Muscle layer of duodenum (tissue), 2 donors: ENCODE results near the gene ADAMTS7.
A peak's percentile ranks its signal among the peaks of the same experiment; 100 is the strongest.
"Not testable (repeated sequence)": the region's sequence is repeated elsewhere in the genome, so short reads cannot be mapped to it uniquely, and the experiment has no call there.

ENCODE experiments used
- H3K27ac ChIP-seq: one replicate; pipeline ENCODE4 v1.7.0; 2013; ENCODE audit warnings: mild to moderate bottlenecking, low read length
- H3K27me3 ChIP-seq: one replicate; pipeline ENCODE4 v1.7.0; 2013; ENCODE audit warnings: low read depth, mild to moderate bottlenecking, control low read depth, low read length
- H3K36me3 ChIP-seq, 2 donors: one replicate each; pipeline ENCODE4 v1.7.0; 2013; ENCODE audit warnings: low read length in 2 of 2, control low read depth in 1 of 2, mild to moderate bottlenecking in 1 of 2; ENCODE audit not compliant: insufficient read depth in 2 of 2, control insufficient read depth in 1 of 2
- H3K4me1 ChIP-seq, 2 donors: one replicate each; pipeline ENCODE4 v1.7.0; 2013; ENCODE audit warnings: low read length in 2 of 2, mild to moderate bottlenecking in 2 of 2, control low read depth in 1 of 2, moderate library complexity in 1 of 2; ENCODE audit not compliant: insufficient read depth in 2 of 2, control insufficient read depth in 1 of 2
- H3K4me3 ChIP-seq, 2 donors: one replicate each; pipeline ENCODE4 v1.7.0; 2013; ENCODE audit warnings: low read length in 2 of 2, low read depth in 1 of 2, mild to moderate bottlenecking in 1 of 2
- H3K9me3 ChIP-seq, 2 donors: one replicate each; pipeline ENCODE4 v1.7.0; 2013; ENCODE audit warnings: low read length in 2 of 2, control low read depth in 1 of 2, mild to moderate bottlenecking in 1 of 2; ENCODE audit not compliant: control insufficient read depth in 1 of 2
- donor health status: healthy.

Gene ADAMTS7

DNA sequence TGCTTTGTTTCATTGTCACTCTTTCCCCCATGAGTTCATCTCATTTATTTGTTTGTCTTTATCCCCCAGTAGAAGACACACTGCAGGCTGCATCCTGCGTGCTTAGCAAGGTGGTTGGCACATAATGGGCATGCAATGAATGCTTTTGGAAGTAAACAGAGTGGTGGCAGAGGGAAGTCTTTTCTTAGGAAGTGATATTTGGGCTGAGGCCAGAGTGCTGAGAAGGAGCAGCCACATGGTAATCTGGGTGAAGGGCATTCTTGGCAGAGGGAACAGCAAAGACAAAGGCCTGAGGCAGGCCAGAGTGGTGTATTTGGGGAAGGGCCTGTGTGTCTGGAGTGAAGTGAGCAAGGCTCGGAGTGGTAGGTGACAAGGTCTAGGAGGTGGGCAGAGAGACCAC lies 17.7 kb upstream of the ADAMTS7 start:
- Histone ChIP-seq H3K4me1 (peaks cover 0 to 3% of the 10 kb centered on the region in 2 donors), H3K27ac (no peak overlapping the region)

DNA sequence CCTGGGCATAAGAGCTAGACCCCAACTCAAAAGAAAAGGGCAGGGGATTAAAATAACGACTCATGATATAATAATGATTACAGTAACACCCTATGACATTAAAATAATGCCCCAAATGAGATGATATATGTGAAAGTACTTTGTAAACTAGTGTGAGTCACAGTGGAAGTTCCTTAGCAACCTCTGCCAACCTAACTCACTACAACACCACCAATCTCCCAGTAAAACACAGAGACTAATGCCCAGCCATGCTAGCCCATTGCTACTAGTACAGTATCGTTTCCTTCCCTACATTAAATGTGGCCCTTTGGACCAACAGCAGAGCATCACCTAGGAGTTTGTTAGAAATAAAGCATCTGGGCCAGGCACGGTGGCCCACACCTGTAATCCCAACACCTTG lies 11.2 kb upstream of the ADAMTS7 start:
- H3K4me3 ChIP-seq: no peak overlapping the region
- H3K27ac ChIP-seq: no peak overlapping the region
- H3K27me3 ChIP-seq: no peaks in the 10 kb centered on the region
- no peaks in the 10 kb centered on the region for H3K4me1 ChIP-seq
- no peaks in the 10 kb centered on the region for H3K9me3 ChIP-seq
- no peaks in the 10 kb centered on the region for H3K36me3 ChIP-seq

More for the DNA sequence above, 17.7 kb upstream of the ADAMTS7 start:
- Histone ChIP-seq H3K4me3 (no peak overlapping the region), H3K9me3 (no peaks in the 10 kb centered on the region), H3K27me3 (no peaks in the 10 kb centered on the region), H3K36me3 (no peaks in the 10 kb centered on the region)

- Histone ChIP-seq H3K4me3 (peak overlapping the region; percentile 37 to 85), H3K27me3 (no peaks in the 10 kb centered on the region), H3K36me3 (no peaks in the 10 kb centered on the region), H3K9me3 (no peaks in the 10 kb centered on the region), H3K27ac (no peak overlapping the region), H3K4me1 (peaks cover 0 to 8% of the 10 kb centered on the region in 2 donors)
These were observed 540 bp upstream of the ADAMTS7 start for GRCh38 chr15:78811825-78812183.

- Histone ChIP-seq H3K36me3 (no peaks in the 10 kb centered on the region), H3K27ac (no peak overlapping the region), H3K9me3 (no peaks in the 10 kb centered on the region), H3K27me3 (no peaks in the 10 kb centered on the region), H3K4me3 (peak overlapping the region; percentile 37 to 85), H3K4me1 (peaks cover 0 to 8% of the 10 kb centered on the region in 2 donors)
These were observed 721 bp downstream of the ADAMTS7 start for GRCh38 chr15:78810362-78811123.

DNA sequence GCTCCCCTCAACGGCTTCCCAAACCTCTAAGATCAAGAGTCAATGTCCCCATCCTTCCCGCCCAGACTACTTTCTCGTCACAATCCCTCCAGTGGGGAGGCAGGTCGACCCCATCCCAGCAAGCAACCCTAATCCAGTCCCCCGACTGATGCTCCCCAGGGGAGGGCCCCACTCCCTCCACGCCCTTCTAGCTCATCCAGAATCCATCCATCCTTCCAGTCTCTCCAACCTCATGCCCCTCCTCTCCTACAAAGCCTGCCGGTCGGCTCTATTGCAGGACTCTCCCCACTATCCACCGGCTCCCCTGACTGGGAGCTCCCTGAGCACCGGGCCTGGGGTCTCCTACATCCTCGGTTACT lies 1.3 kb downstream of the ADAMTS7 start:
- H3K9me3 ChIP-seq: no peaks in the 10 kb centered on the region
- no peak overlapping the region for H3K27ac ChIP-seq
- no peaks in the 10 kb centered on the region for H3K27me3 ChIP-seq
- peak overlapping the region in 1 of 2 donors; percentile 85 for H3K4me3 ChIP-seq
- H3K4me1 ChIP-seq: peaks cover 0 to 8% of the 10 kb centered on the region in 2 donors
- H3K36me3 ChIP-seq: no peaks in the 10 kb centered on the region

DNA sequence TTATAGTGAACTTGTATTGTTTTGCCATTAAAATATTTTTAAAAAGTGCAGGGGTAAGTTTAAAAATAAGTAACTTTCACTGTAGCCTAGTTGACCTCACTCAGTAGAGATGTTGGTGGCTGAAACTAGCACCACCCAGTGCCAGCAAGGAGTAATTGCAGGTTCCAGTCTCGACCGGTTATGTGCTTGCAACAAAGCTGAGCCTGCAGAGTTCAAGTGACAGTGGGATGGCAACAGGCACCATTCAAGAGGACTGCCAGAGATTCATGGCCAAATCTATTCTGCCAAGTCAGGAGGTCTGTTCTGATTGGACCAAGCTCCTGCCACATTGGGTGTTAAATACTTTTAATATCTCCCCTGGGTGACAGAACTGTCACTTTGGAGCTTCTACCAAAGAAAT lies 2.7 kb downstream of the ADAMTS7 start:
- Histone ChIP-seq H3K36me3 (no peaks in the 10 kb centered on the region), H3K27ac (no peak overlapping the region), H3K27me3 (no peaks in the 10 kb centered on the region), H3K9me3 (no peaks in the 10 kb centered on the region), H3K4me1 (peaks cover 0 to 8% of the 10 kb centered on the region in 2 donors), H3K4me3 (no peak overlapping the region)

DNA sequence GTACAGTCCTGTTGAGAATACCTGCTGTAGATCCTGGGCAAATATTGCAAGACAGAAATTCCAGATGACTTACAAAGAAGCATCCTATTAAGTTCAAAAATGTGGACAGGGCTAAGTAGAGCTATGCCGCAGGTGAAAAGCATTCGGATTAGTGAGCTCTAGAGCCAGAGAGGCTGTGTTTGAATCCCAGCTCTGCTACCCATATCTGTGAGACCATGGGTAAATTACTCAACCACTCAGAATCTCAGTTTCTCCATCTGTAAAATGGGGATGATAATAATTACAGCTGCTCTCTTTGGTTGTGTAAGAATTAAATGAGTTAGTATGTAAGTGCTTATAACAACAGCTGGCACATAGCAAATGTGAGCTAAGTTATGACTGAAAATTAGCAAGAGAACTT lies 3.9 kb downstream of the ADAMTS7 start:
- H3K27ac ChIP-seq: no peak overlapping the region
- no peaks in the 10 kb centered on the region for H3K27me3 ChIP-seq
- peaks cover 0 to 7% of the 10 kb centered on the region in 2 donors for H3K4me1 ChIP-seq

DNA sequence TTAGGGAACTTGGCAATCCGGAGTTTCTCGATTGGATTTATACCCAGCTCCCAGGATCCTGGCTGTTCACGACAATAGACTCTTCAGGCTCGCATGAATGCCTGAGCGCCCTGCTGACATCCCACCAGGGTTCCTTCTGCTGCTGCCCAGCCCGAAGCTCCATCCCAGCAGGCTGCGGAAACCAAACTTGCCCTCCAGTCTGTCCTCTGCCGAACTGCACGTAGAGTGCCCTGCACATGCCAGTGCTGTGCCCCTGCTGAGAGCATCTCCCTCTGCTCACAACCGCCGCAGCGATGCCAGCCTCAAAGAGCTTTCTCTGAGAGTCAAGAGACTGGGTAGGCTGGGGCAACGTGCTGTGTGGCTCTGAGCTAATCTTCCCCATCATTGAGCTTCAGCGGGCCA lies 6.9 kb downstream of the ADAMTS7 start:
- Histone ChIP-seq H3K36me3 (peaks cover 0 to 6% of the 10 kb centered on the region in 2 donors), H3K9me3 (no peaks in the 10 kb centered on the region)

More for the DNA sequence above, 3.9 kb downstream of the ADAMTS7 start:
- no peaks in the 10 kb centered on the region for H3K36me3 ChIP-seq
- no peaks in the 10 kb centered on the region for H3K9me3 ChIP-seq
- no peak overlapping the region for H3K4me3 ChIP-seq

DNA sequence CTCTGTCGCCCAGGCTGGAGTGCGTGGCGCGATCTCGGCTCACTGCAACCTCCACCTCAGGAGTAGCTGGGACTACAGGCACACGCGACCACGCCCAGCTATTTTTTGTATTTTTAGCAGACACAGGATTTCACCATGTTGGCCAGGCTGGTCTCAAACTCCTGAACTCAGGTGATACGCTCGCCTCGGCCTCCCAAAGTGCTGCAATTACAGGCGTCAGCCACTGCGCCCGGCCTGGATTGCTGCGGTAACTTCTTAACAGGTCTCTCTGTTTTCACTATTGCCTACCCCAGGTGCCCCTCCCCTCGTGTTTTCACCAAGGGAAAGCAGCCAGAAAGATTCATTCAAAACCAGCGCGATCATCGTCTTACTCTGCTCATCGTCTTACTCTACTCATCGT lies 10.5 kb downstream of the ADAMTS7 start:
- H3K4me3 ChIP-seq: no peak overlapping the region
- H3K27ac ChIP-seq: no peak overlapping the region
- no peaks in the 10 kb centered on the region for H3K27me3 ChIP-seq
- H3K4me1 ChIP-seq: no peaks in the 10 kb centered on the region
- H3K36me3 ChIP-seq: peaks cover 0 to 6% of the 10 kb centered on the region in 2 donors
- no peaks in the 10 kb centered on the region for H3K9me3 ChIP-seq

More for the DNA sequence above, 6.9 kb downstream of the ADAMTS7 start:
- H3K27ac ChIP-seq: no peak overlapping the region
- H3K27me3 ChIP-seq: no peaks in the 10 kb centered on the region
- H3K4me1 ChIP-seq: no peaks in the 10 kb centered on the region
- H3K4me3 ChIP-seq: no peak overlapping the region

DNA sequence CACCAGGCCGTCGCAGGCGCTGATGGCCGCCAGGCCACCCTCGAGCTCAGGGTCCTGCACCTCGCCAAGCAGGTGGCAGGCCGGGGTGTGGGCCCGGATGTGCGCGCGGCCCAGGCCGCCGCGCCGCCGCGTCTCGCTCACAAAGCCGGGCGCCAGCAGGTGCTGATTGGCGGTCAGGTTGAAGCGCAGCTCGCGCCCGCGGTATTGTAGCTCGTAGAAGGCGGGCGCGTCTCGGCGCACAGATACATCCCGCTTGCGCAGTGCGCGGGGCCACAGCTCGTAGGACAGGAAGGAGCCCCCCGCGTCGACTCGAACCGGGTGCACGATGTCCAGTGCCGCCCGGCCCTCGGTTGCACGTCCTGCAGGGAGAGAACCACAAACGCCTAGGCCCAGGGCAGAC lies 11.1 kb downstream of the ADAMTS7 start:
- H3K27ac ChIP-seq: no peak overlapping the region
- H3K36me3 ChIP-seq: peaks cover 0 to 9% of the 10 kb centered on the region in 2 donors
- H3K4me3 ChIP-seq: no peak overlapping the region
- no peaks in the 10 kb centered on the region for H3K9me3 ChIP-seq
- H3K4me1 ChIP-seq: no peaks in the 10 kb centered on the region
- no peaks in the 10 kb centered on the region for H3K27me3 ChIP-seq

GRCh38 chr15:78799102-78799501 lies 12.2 kb downstream of the ADAMTS7 start:
- peaks cover 0 to 12% of the 10 kb centered on the region in 2 donors for H3K36me3 ChIP-seq
- not testable (repeated sequence) for H3K4me3 ChIP-seq, H3K9me3 ChIP-seq, H3K27ac ChIP-seq, H3K4me1 ChIP-seq, H3K27me3 ChIP-seq

- H3K4me3 ChIP-seq, H3K27ac ChIP-seq, H3K9me3 ChIP-seq, H3K27me3 ChIP-seq, H3K4me1 ChIP-seq: not testable (repeated sequence)
- H3K36me3 ChIP-seq: peaks cover 0 to 12% of the 10 kb centered on the region in 2 donors
These were observed 12.9 kb downstream of the ADAMTS7 start for GRCh38 chr15:78798355-78798754.
